ENCODE data around the gene CARD16.

DNA sequence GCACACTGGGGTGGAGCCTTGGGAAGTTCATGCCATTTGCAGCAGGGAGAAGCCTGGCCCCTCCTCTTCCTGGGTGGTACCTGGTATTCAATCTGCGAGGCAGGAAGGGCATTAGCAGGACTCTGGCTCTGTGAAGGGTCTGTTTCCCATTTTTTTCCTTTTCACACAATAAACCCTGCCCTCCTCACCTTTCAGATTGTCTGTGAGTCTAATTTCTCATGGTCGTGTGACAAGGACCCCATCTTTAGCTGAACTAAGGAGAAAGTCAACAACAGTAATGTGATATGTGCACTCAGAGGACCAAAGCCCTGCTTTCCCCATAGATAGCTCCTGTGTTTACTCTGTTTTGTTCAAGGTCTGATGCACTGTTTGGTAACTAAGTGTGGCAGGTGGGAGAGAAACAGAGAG is 50.1 kb downstream of the CARD16 start:
- TF ChIP-seq, protein P1, sequence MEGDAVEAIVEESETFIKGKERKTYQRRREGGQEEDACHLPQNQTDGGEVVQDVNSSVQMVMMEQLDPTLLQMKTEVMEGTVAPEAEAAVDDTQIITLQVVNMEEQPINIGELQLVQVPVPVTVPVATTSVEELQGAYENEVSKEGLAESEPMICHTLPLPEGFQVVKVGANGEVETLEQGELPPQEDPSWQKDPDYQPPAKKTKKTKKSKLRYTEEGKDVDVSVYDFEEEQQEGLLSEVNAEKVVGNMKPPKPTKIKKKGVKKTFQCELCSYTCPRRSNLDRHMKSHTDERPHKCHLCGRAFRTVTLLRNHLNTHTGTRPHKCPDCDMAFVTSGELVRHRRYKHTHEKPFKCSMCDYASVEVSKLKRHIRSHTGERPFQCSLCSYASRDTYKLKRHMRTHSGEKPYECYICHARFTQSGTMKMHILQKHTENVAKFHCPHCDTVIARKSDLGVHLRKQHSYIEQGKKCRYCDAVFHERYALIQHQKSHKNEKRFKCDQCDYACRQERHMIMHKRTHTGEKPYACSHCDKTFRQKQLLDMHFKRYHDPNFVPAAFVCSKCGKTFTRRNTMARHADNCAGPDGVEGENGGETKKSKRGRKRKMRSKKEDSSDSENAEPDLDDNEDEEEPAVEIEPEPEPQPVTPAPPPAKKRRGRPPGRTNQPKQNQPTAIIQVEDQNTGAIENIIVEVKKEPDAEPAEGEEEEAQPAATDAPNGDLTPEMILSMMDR (IDR thresholded peaks at IDR 0.05; ENCODE audit: low read depth, low read length, poor library complexity, severe bottlenecking) = no peak
- TF ChIP-seq EZH2phosphoT487 (IDR thresholded peaks at IDR 0.05; ENCODE audit: borderline replicate concordance, low read length) = no peak

Data from DOHH2 (cell line).